Psoas muscle (tissue), 8 donors: ENCODE data around the gene SORBS1. TPM values are rescaled to one million over a fixed set of nuclear protein-coding genes. Genes with fewer than 3 reads are reported as not detected.
A peak's percentile ranks its signal among the peaks of the same experiment; 100 is the strongest.

Source experiments
- ATAC-seq, 4 donors: fragments of 200-7000 bp; cut with Tn5 transposase; one replicate each; pipeline ENCODE4 v1.9.1; 2020; ENCODE audit warnings: moderate library complexity in 3 of 4, mild to moderate bottlenecking in 2 of 4
- DNase-seq, 2 donors: peaks; one replicate each; pipeline ENCODE4 v3.0.0-alpha.2; 2020
- H3K27ac ChIP-seq: fragments of 200-600 bp; one replicate; pipeline ENCODE4 v1.8.0; 2022
- H3K27me3 ChIP-seq, 3 donors: fragments of 200-600 bp in 1 of 3; one replicate each; pipeline versions ENCODE4 v1.6.1 to v1.8.0; 2013 to 2022; ENCODE audit warnings: low read length in 2 of 3, mild to moderate bottlenecking in 2 of 3, moderate library complexity in 1 of 3; ENCODE audit not compliant: insufficient read depth in 3 of 3
- H3K36me3 ChIP-seq, 2 donors: fragments of 200-600 bp in 1 of 2; one replicate each; pipeline versions ENCODE4 v1.6.1 to v1.8.0; 2013 to 2022; ENCODE audit warnings: low read depth in 1 of 2, mild to moderate bottlenecking in 1 of 2, moderate library complexity in 1 of 2; ENCODE audit not compliant: insufficient read depth in 1 of 2
- H3K4me1 ChIP-seq: fragments of 200-600 bp; one replicate; pipeline ENCODE4 v1.8.0; 2022
- H3K4me3 ChIP-seq: fragments of 200-600 bp; one replicate; pipeline ENCODE4 v1.8.0; 2022; ENCODE audit warnings: mild to moderate bottlenecking
- H3K9me3 ChIP-seq: fragments of 200-600 bp; one replicate; pipeline ENCODE4 v1.8.0; 2022
- whole genome bisulfite sequencing, 3 donors: extraction: QIAGEN DNeasy Blood & Tissue Kit; methylation state at CpG; one replicate each; pipeline versions ENCODE4 v1.1.6 to v1.1.7; 2013; 5-methylcytosine and 5-hydroxymethylcytosine counted together
- intact Hi-C, 2 donors: fragments of 100-400 bp; cut with DNase I; formaldehyde crosslinking; loops; one replicate each; pipeline versions ENCODE4 v1.11.0 to v1.14.2; 2022
- polyA plus RNA-seq, 3 donors: library from polyadenylated mRNA; stranded (reverse); fragments of 200-250 nt; gene quantifications; one replicate each; pipeline ENCODE4 v1.2.3, GENCODE V29; 2013
- total RNA-seq, 4 donors: library from RNA; stranded (reverse); fragmentation: NEBNext Ultra II Directional in 2 of 4; extraction: Animal tissue kit (Norgen Biotek cat#: 25700) in 2 of 4; gene quantifications; one replicate each; pipeline versions ENCODE4 v1.2.1 to v1.2.4, GENCODE V29; 2021 to 2023
- TF ChIP-seq, protein P1 (sequence below): fragments of 200-600 bp; IDR thresholded peaks from one replicate; pipeline ENCODE4 v1.8.0; 2022; ENCODE audit warnings: antibody characterized with exemption
- donor health status: healthy with polysubstance abuse.
- donor health status: DM: no; HTN: no; CAD: no; lungs with moderate emphysema.
- donor health status: Bipolar disorder and iron deficiency.
- donor health status: healthy.
- donor health status: DM: yes; HTN: yes; CAD: no.
- donor health status: DM: no; HTN: no; CAD: no.
- donor health status: DM: no; HTN: no; CAD: no.
- donor health status: DM: yes; HTN: yes; CAD: no.

Gene SORBS1
- total and polyA plus RNA-seq, 7 donors = 17.3 to 306 (median 145) TPM

DNA sequence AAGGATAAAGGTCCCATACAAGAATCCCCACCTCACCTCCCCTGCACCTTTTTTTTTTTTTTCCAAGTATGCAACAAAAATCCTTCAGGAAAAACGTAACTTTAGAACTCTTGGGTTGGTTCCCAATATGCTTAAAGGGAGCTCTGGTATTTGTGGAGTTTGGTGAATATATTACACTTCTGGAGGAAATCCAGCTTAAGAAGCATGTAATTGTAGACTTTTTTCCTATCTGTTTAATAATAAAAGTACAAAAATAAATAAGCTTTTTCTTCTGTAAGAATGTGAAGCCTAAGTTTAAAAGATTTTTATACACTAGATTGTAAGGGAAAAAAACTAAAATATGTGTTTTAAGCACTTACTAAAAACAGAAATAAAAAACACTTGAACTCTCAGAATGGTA is 102.3 kb downstream of the SORBS1 start:
- 21 to 45% (median 36%) methylated on average over 1 of the region's 1 CpG for WGBS, 3 donors
- H3K4me1 ChIP-seq = peaks cover 38% of the 10 kb centered on the region
- TF ChIP-seq, protein P1, sequence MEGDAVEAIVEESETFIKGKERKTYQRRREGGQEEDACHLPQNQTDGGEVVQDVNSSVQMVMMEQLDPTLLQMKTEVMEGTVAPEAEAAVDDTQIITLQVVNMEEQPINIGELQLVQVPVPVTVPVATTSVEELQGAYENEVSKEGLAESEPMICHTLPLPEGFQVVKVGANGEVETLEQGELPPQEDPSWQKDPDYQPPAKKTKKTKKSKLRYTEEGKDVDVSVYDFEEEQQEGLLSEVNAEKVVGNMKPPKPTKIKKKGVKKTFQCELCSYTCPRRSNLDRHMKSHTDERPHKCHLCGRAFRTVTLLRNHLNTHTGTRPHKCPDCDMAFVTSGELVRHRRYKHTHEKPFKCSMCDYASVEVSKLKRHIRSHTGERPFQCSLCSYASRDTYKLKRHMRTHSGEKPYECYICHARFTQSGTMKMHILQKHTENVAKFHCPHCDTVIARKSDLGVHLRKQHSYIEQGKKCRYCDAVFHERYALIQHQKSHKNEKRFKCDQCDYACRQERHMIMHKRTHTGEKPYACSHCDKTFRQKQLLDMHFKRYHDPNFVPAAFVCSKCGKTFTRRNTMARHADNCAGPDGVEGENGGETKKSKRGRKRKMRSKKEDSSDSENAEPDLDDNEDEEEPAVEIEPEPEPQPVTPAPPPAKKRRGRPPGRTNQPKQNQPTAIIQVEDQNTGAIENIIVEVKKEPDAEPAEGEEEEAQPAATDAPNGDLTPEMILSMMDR = no peak

GRCh38 chr10:95458014-95458413 is 103.2 kb downstream of the SORBS1 start:
- H3K9me3 ChIP-seq = no peaks in the 10 kb centered on the region
- WGBS, 3 donors = 86 to 93% (median 86%) methylated on average over 2 of the region's 2 CpGs
- intact Hi-C loops = no loop called here
- H3K27ac ChIP-seq = no peak overlapping the region
- no peak overlapping the region for H3K4me3 ChIP-seq
- peaks cover 30% of the 10 kb centered on the region for H3K4me1 ChIP-seq
- no peak for ATAC-seq
- DNase-seq = no peak
- TF ChIP-seq, protein P1 = no peak
- no peaks in the 10 kb centered on the region for H3K36me3 ChIP-seq
- no peaks in the 10 kb centered on the region for H3K27me3 ChIP-seq

More for the DNA sequence above, 102.3 kb downstream of the SORBS1 start:
- ATAC-seq (no peak), DNase-seq (no peak)
- no peak overlapping the region for H3K4me3 ChIP-seq
- no peaks in the 10 kb centered on the region for H3K36me3 ChIP-seq
- no peaks in the 10 kb centered on the region for H3K27me3 ChIP-seq
- intact Hi-C loops = no loop called here
- no peaks in the 10 kb centered on the region for H3K9me3 ChIP-seq
- no peak overlapping the region for H3K27ac ChIP-seq

DNA sequence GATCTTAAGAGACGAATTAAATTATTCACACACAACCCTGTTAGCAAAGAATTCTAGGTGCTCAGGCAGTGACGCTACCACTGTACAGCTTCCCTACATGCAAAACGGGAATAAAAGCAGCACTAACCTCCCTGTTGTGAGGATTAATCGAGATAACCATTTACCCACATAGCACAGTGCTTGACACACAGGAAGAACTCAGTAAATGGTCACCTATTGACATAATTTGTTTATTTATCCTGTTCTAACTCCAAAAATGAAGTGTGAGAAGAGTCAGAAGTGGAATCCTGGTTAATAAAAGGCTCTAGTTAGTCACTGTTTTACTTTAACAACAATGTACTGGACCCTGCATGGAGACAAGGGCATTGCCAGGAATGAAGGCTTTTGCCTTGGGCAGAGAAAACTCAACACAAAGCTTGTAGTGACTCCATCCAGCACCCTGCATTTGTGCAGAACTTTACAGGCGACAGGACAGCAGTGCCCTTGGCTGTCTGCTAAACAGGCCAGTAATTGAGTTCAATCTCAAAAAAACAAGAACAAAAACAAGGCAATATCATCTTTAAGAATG is 103.8 kb downstream of the SORBS1 start:
- intact Hi-C loops = no loop called here

GRCh38 chr10:95456516-95456915 is 104.7 kb downstream of the SORBS1 start:
- ATAC-seq (peak in 2 of 4 donors; percentile 45 to 49), DNase-seq (no peak)
- H3K27ac ChIP-seq = no peak overlapping the region
- intact Hi-C loops = no loop called here
- H3K4me1 ChIP-seq = peaks cover 40% of the 10 kb centered on the region
- H3K4me3 ChIP-seq = no peak overlapping the region
- TF ChIP-seq, protein P1 = no peak
- WGBS, 3 donors = 84 to 90% (median 85%) methylated on average over 2 of the region's 2 CpGs
- H3K9me3 ChIP-seq = no peaks in the 10 kb centered on the region
- no peaks in the 10 kb centered on the region for H3K27me3 ChIP-seq
- H3K36me3 ChIP-seq = no peaks in the 10 kb centered on the region

More for the DNA sequence above, 103.8 kb downstream of the SORBS1 start:
- no peak overlapping the region for H3K27ac ChIP-seq
- no peak overlapping the region for H3K4me3 ChIP-seq
- 89 to 92% (median 92%) methylated on average over 5 of the region's 5 CpGs for WGBS, 3 donors
- no peaks in the 10 kb centered on the region for H3K27me3 ChIP-seq
- H3K36me3 ChIP-seq = no peaks in the 10 kb centered on the region
- ATAC-seq (no peak), DNase-seq (no peak)
- H3K4me1 ChIP-seq = peaks cover 32% of the 10 kb centered on the region
- no peaks in the 10 kb centered on the region for H3K9me3 ChIP-seq
- TF ChIP-seq, protein P1 = no peak

- ATAC-seq (no peak), DNase-seq (no peak)
- Histone ChIP-seq H3K4me3 (no peak overlapping the region), H3K4me1 (peaks cover 51% of the 10 kb centered on the region), H3K9me3 (no peaks in the 10 kb centered on the region), H3K27ac (no peak overlapping the region), H3K27me3 (no peaks in the 10 kb centered on the region), H3K36me3 (no peaks in the 10 kb centered on the region)
- WGBS, 3 donors = 78 to 81% (median 78%) methylated on average over 4 of the region's 4 CpGs
- TF ChIP-seq, protein P1 = no peak
- intact Hi-C loops = no loop called here
These were observed 106.2 kb downstream of the SORBS1 start for GRCh38 chr10:95454940-95455339.
